BLaER1 treated with 17β-estradiol and CSF1 and Interleukin-3, amounts not matched to agents 10 nM and 100 nM (cell line): ENCODE data around the gene SATB2.

ENCODE experiments used
- H3K27ac ChIP-seq, 11 experiments: shearing (Covaris generic); formaldehyde crosslinking; 2 replicates each; pipeline ENCODE4 v1.8.1; 2022
- H3K27me3 ChIP-seq, 11 experiments: shearing (Covaris generic); formaldehyde crosslinking; 2 replicates each; pipeline ENCODE4 v1.8.1; 2022
- H3K36me3 ChIP-seq, 11 experiments: shearing (Covaris generic); formaldehyde crosslinking; 2 replicates each; pipeline ENCODE4 v1.8.1; 2022
- H3K4me1 ChIP-seq, 10 experiments: shearing (Covaris generic); formaldehyde crosslinking; 2 replicates each; pipeline ENCODE4 v1.8.1; 2022
- H3K4me2 ChIP-seq, 11 experiments: shearing (Covaris generic); formaldehyde crosslinking; 2 replicates each; pipeline ENCODE4 v1.8.1; 2022
- H3K4me3 ChIP-seq, 10 experiments: shearing (Covaris generic); formaldehyde crosslinking; 2 replicates each; pipeline ENCODE4 v1.8.1; 2022
- H3K9ac ChIP-seq, 11 experiments: shearing (Covaris generic); formaldehyde crosslinking; 2 replicates each; pipeline ENCODE4 v1.8.1; 2022
- H3K9me3 ChIP-seq, 11 experiments: shearing (Covaris generic); formaldehyde crosslinking; replicated peaks in 1 of 11; 2 replicates each; pipeline ENCODE4 v1.8.1; 2022
- H4K20me1 ChIP-seq, 11 experiments: shearing (Covaris generic); formaldehyde crosslinking; 2 replicates each; pipeline ENCODE4 v1.8.1; 2022
- Cebpa-rat ChIP-seq, 11 experiments: shearing (Covaris generic); IDR thresholded peaks; 2 replicates each; pipeline ENCODE4 v1.8.1; 2022

The SATB2 gene

DNA sequence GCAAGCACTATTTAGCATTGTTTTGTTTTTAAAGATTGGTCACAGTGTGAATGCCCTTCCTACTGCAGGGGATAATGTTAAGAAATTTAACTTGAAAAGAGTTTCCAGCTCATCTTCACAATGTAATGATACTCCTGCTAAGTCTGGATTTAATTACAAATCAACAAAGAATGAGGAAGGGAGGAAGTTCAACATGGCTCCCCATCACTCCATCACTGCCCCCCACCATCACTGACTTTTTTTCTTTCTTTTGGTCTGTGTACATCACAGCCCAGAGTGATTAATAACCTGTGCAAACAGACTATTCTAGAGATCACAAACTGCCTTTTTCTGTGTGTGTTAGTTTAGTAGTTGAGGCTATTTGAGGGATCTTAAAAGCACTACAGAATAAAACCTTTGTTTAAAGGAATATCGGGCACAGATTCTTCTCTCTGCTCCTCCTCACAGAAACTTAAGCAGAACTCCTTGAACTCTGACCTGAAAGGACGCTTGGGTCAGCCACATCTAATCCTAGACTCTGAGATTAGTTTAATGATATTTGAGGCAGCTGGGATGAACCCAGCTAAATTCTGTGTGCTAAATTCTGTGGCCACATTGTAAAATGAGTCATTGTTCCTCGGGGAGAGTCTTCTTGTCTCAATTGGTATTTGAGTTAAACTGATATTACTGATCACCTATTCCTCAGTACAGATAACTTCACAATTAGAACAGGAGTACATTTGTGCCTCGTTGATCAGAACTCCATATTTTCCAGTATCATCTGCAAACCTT lies 47.8 kb downstream of the SATB2 start:
- Histone ChIP-seq H3K36me3 (no peaks in the 10 kb centered on the region), H3K9me3 (no peaks in the 10 kb centered on the region), H4K20me1 (no peaks in the 10 kb centered on the region), H3K9ac (no peak overlapping the region), H3K4me1 (no peaks in the 10 kb centered on the region), H3K4me2 (no peak overlapping the region), H3K27me3 (no peaks in the 10 kb centered on the region), H3K27ac (no peak overlapping the region), H3K4me3 (no peak overlapping the region)
- TF ChIP-seq Cebpa-rat (IDR thresholded peaks at IDR 0.05): no peak

DNA sequence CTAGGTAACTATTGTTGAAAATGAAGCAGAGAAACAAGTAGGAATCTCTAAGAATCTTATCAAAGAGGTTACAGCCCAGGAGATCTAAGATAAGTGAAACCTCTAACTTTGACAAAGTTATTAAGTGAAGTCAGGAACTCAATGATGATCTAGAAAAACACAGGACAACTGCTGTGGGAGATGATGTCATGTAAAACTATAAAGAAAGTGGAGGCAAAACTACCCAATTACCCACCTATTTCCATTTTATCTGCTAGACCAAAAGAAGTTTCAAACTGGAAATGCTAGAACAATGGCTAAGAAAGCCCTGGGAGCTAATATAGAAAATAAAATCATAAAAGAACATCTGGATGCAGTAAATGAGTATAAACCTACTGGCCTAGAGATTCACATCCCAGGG lies 50.3 kb downstream of the SATB2 start:
- no peak for TF ChIP-seq Cebpa-rat (IDR thresholded peaks at IDR 0.05)
- H3K36me3 ChIP-seq: no peaks in the 10 kb centered on the region
- H3K9me3 ChIP-seq: no peaks in the 10 kb centered on the region
- H3K4me3 ChIP-seq: no peak overlapping the region
- no peaks in the 10 kb centered on the region for H3K4me1 ChIP-seq
- no peak overlapping the region for H3K4me2 ChIP-seq
- H3K27ac ChIP-seq: no peak overlapping the region
- H4K20me1 ChIP-seq: no peaks in the 10 kb centered on the region
- H3K27me3 ChIP-seq: no peaks in the 10 kb centered on the region
- H3K9ac ChIP-seq: no peak overlapping the region

DNA sequence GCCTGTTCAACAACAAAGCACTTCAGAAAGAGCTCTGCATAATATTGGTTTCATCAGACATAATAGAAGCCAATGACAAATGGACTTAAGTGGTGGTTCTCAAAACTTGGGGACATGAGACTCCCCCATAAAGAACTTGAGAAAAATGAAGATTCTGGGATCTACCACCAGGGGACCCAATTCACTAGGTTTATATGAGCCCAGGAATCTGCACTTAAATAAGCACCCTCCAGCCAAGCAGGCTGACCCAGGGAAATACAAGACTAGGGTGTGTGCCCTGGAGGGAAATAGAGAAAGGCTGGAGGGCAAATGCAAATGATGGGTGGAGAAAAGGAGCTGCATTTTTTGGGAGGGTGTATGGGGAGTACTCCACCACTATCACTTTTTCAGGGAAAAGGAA lies 52.5 kb downstream of the SATB2 start:
- Histone ChIP-seq H4K20me1 (no peaks in the 10 kb centered on the region), H3K4me1 (no peaks in the 10 kb centered on the region), H3K27me3 (no peaks in the 10 kb centered on the region), H3K9me3 (no peaks in the 10 kb centered on the region), H3K27ac (no peak overlapping the region), H3K9ac (no peak overlapping the region), H3K36me3 (no peaks in the 10 kb centered on the region), H3K4me2 (no peak overlapping the region), H3K4me3 (no peak overlapping the region)
- no peak for TF ChIP-seq Cebpa-rat (IDR thresholded peaks at IDR 0.05)

DNA sequence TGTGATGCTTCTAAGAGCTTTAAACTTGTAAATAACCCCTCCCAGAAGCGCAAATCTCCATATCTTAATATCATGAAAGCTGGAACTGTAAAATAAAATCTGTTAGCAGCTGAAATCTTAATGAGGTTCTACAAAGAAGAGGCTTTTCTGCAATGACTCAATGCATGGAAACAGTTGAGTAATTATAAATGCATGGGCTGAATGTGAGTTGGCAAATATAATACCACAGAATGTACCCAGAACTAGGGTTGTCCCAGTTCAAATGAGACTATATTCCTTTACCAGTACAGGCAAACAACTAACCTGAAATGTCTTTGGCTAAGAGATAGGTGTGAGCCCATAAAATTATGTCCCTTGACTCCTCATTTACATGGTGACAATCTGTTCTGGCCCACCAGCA lies 52.9 kb downstream of the SATB2 start:
- no peaks in the 10 kb centered on the region for H4K20me1 ChIP-seq
- no peaks in the 10 kb centered on the region for H3K27me3 ChIP-seq
- H3K4me2 ChIP-seq: no peak overlapping the region
- no peak for TF ChIP-seq Cebpa-rat (IDR thresholded peaks at IDR 0.05)
- H3K4me1 ChIP-seq: no peaks in the 10 kb centered on the region
- H3K36me3 ChIP-seq: no peaks in the 10 kb centered on the region
- H3K4me3 ChIP-seq: no peak overlapping the region
- no peaks in the 10 kb centered on the region for H3K9me3 ChIP-seq
- H3K9ac ChIP-seq: no peak overlapping the region
- no peak overlapping the region for H3K27ac ChIP-seq

DNA sequence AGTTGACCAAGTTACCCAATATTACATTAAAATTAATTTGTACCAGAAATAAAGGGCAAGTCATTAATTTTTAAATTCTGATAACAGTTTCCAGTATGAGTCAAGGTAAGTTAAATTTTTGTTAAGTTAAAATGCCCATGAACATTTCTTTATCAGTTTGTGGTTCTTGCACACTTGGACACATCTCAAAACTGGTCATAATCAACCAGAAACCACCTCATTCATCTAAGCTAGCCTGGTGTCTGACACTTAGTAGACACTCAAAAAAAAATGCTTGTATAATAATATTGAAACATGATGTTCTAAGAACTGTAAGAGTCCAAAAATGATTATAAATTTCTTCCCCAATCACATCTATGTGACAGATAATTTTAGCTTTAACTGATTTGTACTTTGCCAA lies 62.4 kb downstream of the SATB2 start:
- Histone ChIP-seq H3K9me3 (no peaks in the 10 kb centered on the region; a peak in 1 of 22 replicates), H3K36me3 (no peaks in the 10 kb centered on the region), H3K9ac (no peak overlapping the region), H3K27me3 (no peaks in the 10 kb centered on the region), H3K4me3 (no peak overlapping the region), H4K20me1 (no peaks in the 10 kb centered on the region), H3K4me1 (no peaks in the 10 kb centered on the region), H3K27ac (no peak overlapping the region), H3K4me2 (no peak overlapping the region)
- no peak for TF ChIP-seq Cebpa-rat (IDR thresholded peaks at IDR 0.05)

DNA sequence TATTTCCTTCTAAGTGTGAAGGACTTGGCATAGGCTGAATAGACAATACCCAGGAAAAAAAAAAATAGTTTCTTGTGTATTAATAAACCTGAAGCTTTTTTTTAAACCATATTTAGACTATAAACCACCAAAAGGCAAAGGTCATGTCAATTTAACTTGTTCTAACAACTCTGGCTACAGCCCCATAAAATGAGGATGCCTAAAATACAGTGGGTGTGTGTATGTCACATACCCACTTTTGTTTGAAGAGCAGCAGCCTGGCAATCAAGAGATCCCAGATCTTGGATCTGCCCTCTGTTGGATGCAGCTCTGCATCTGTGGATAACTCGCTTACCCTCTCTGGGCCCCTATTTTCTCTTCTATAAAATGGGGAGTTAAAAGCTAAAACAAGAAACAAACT lies 65.4 kb downstream of the SATB2 start:
- Histone ChIP-seq H3K4me3 (no peak overlapping the region), H3K9ac (no peak overlapping the region), H3K4me2 (no peak overlapping the region), H3K4me1 (no peaks in the 10 kb centered on the region), H3K9me3 (no peaks in the 10 kb centered on the region), H3K27me3 (no peaks in the 10 kb centered on the region), H3K27ac (no peak overlapping the region), H3K36me3 (no peaks in the 10 kb centered on the region), H4K20me1 (no peaks in the 10 kb centered on the region)
- TF ChIP-seq Cebpa-rat (IDR thresholded peaks at IDR 0.05): no peak

DNA sequence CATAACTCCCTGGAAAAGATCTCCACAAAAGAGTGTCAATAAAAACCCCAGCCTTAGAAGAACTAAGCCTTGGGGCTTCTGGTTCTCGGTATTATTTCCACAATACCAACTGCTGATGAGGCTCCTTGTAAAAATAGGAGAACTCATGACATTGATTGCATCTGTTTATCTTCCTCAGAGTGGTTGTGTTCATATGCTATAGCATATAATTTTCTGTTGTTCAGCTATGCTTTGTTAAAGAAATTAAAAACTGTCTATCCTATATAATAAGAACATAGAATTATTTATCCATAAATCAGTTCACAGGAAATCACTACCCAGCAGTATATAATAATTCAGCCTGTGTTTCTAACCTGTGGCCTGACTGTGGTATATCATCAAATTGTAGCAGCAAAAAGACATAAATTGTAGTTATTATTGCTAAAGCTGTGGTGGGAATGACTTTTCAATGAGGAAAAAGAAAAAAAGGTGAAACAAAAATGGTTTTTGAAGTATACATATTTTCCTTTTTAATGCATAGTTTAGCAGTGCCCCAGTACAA lies 68.9 kb downstream of the SATB2 start:
- no peak for TF ChIP-seq Cebpa-rat (IDR thresholded peaks at IDR 0.05)
- Histone ChIP-seq H3K4me3 (no peak overlapping the region), H3K36me3 (no peaks in the 10 kb centered on the region), H3K27me3 (no peaks in the 10 kb centered on the region), H4K20me1 (no peaks in the 10 kb centered on the region), H3K9me3 (no peaks in the 10 kb centered on the region), H3K4me1 (no peaks in the 10 kb centered on the region), H3K4me2 (no peak overlapping the region), H3K9ac (no peak overlapping the region), H3K27ac (no peak overlapping the region)

DNA sequence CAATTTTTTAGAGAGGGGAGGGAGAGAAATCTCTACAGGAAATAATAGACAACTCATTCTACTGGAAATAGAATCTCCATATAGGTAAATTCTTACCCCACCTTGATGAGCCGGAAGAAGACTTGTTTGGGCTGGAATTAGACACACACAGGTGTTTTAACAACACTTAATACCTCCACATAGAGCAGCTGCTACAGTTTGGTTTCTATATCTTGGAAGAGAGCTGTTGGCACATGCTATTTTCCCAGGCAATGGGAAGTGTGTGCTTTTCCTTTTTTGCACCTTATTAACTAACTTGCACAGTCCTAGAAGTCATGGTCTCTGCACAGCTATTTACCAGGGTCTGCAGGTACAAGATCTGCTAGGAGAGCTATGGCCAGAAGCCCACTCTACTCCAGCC lies 73.7 kb downstream of the SATB2 start:
- Histone ChIP-seq H4K20me1 (no peaks in the 10 kb centered on the region), H3K27me3 (no peaks in the 10 kb centered on the region), H3K4me3 (no peak overlapping the region), H3K36me3 (no peaks in the 10 kb centered on the region), H3K4me1 (peaks cover 13 to 26% (median 22%) of the 10 kb centered on the region in 10 experiments), H3K9me3 (no peaks in the 10 kb centered on the region), H3K27ac (no peak overlapping the region), H3K4me2 (no peak overlapping the region), H3K9ac (no peak overlapping the region)
- TF ChIP-seq Cebpa-rat (IDR thresholded peaks at IDR 0.05): no peak

DNA sequence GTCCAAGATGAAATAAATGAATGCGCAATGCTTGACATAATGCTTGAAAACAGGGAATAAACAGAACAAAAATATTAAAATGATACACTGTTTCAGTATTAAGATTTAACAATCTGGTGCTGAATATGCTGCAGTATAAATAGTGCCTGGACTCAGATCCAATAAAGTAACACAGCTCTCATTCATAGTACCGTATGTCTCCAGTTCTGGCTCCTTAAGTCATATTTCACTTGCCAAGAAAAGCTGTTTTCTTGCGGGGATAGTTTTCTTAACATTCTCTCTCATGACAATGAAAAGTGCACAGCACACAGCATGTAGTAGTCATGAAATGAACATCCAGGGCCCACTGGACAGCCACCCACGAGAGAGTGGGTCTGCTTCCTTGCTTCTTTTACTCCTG lies 74.7 kb downstream of the SATB2 start:
- peak overlapping the region in 3 of 11 experiments; percentile 69 to 78 (median 76); a peak in 3 of 22 replicates for H3K4me2 ChIP-seq
- no peak overlapping the region for H3K27ac ChIP-seq
- H3K4me1 ChIP-seq: peaks cover 13 to 26% (median 22%) of the 10 kb centered on the region in 10 experiments
- H3K9me3 ChIP-seq: no peaks in the 10 kb centered on the region
- no peaks in the 10 kb centered on the region for H4K20me1 ChIP-seq
- no peak overlapping the region for H3K4me3 ChIP-seq
- no peaks in the 10 kb centered on the region for H3K36me3 ChIP-seq
- no peak for TF ChIP-seq Cebpa-rat (IDR thresholded peaks at IDR 0.05)
- no peak overlapping the region for H3K9ac ChIP-seq
- H3K27me3 ChIP-seq: no peaks in the 10 kb centered on the region

DNA sequence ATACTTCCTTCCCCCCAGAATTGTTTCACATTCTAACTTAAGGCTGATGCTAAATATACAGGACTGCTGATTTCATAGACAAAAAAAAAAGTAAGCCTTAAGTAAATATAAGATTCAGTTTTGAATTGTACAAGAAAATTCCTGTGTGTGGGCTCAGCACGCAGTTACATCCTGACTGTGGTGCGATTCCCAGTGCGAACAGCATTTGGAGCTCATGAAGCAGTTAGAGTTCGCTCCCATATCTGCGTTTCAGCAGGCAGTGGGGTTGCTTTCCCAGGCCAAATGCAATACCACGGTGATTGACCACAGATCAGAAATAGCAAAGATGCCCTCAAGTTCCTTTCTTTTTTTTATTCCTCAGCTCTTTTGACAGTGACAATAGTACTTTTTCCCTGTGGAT lies 75.6 kb downstream of the SATB2 start:
- Histone ChIP-seq H3K4me1 (peaks cover 13 to 26% (median 22%) of the 10 kb centered on the region in 10 experiments), H3K4me3 (peak overlapping the region in 1 of 10 experiments; percentile 9; a peak in 2 of 20 replicates), H3K36me3 (no peaks in the 10 kb centered on the region), H3K27ac (no peak overlapping the region), H3K9me3 (no peaks in the 10 kb centered on the region), H4K20me1 (no peaks in the 10 kb centered on the region), H3K4me2 (peak overlapping the region; percentile 49 to 81 (median 74)), H3K9ac (no peak overlapping the region), H3K27me3 (no peaks in the 10 kb centered on the region)
- TF ChIP-seq Cebpa-rat (IDR thresholded peaks at IDR 0.05): no peak
